ENCODE measurements around the gene MPHOSPH9.
"Not testable (repeated sequence)": the region's sequence is repeated elsewhere in the genome, so short reads cannot be mapped to it uniquely, and the experiment has no call there.

MPHOSPH9 gene

DNA sequence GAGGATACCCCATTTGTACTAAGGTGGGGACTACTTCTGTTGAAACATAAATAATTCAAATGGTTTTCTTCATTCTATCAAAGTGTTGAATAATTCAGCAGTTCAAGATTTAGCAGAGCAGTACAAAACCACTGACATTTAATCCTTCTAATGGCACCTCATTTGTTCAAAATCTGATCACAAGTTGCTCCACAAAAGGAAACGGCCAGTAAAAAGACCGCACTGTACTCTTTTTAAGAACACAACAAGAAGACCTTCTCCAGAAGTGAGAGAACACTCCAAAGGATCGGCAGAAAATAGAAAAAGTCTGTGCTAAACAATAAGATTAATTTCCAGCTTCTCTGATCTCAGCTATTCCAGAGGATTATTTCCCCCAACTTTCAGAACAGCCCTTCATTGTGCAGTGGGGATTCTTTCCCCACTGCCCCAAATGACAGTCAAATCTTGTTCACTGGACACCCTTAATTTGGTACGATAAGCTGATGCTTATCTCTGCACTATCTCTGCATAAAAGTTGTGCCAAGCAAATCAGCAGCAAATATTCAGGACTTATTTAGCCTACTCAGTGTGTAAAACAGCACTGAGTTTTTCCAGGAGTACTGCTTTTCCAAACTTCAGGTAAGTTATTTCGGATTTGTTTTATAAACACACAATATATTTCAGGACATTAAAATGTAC is 5.2 kb downstream of the MPHOSPH9 start:
- DNase-seq (ENCODE audit: low read depth), result no peak

DNA sequence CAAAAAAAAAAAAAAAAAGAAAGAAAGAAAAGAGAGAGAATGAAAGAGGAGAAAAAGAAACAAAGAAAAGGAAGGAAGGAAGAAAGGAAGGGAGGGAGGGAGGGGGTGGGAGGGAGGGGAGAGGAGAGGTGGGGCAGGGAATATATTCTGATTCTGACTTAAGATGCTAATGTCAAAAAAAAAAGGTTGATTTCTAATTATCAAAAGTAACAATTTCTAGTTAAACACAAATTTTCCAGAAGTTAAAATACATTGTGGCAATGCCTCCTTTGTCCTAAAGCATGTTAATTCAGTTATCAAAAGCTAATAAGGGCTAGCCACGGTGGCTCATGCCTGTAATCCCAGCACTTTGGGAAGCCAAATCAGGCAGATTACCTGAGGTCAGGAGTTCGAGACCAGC is 7.5 kb downstream of the MPHOSPH9 start:
- DNase-seq (ENCODE audit: low read depth), result no peak

DNA sequence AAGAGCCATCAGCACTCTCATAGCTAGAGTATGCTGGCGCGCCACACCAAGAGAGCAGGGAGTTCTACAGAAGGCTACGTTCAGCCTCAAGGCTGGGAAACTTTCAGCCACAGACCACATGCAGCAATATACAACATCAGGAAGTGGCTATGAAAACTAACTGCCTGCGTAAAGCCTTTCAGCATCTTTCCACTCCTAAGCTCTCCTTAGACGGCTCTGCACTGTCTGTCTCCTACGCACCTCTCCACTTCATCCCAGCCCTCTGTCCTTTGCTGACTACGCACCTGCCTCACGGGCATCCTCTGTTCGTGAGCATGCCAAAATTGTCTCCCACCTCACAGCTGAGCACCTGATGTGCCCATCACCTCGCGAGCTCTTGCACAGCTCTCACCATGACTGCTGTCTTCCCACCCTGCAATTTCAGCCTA is 9.7 kb downstream of the MPHOSPH9 start:
- DNase-seq (ENCODE audit: low read depth), result peak; percentile 22

DNA sequence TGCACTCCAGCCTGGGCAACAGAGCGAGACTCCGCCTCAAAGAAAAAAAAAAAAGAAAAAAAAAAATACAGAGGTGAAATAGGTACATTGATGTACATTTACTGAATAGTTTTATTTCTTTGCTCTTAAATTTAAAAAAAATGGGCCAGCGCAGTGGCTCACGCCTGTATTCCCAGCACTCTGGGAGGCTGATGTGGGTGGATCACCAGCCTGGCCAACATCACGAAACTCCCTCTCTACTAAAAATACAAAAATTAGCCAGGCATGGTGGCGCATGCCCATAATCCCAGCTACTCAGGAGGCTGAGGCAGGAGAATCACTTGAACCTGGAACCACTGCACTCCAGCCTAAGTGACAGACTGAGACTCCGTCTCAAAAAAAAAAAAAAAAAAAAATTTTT is 25.1 kb downstream of the MPHOSPH9 start:
- not testable (repeated sequence) for DNase-seq (ENCODE audit: low read depth)

GRCh38 chr12:123206794-123207193 is 26.1 kb downstream of the MPHOSPH9 start:
- not testable (repeated sequence) for DNase-seq (ENCODE audit: low read depth)

GRCh38 chr12:123200414-123200813 is 32.5 kb downstream of the MPHOSPH9 start:
- DNase-seq (ENCODE audit: low read depth), result no peak

GRCh38 chr12:123199936-123200335 is 33.0 kb downstream of the MPHOSPH9 start:
- DNase-seq (ENCODE audit: low read depth), result no peak

GRCh38 chr12:123187637-123188036 is 45.3 kb downstream of the MPHOSPH9 start:
- DNase-seq (ENCODE audit: low read depth), result no peak

GRCh38 chr12:123180171-123180570 is 52.8 kb downstream of the MPHOSPH9 start:
- no peak for DNase-seq (ENCODE audit: low read depth)

- DNase-seq (ENCODE audit: low read depth), result no peak
These were observed 61.0 kb downstream of the MPHOSPH9 start for GRCh38 chr12:123171967-123172366.

DNA sequence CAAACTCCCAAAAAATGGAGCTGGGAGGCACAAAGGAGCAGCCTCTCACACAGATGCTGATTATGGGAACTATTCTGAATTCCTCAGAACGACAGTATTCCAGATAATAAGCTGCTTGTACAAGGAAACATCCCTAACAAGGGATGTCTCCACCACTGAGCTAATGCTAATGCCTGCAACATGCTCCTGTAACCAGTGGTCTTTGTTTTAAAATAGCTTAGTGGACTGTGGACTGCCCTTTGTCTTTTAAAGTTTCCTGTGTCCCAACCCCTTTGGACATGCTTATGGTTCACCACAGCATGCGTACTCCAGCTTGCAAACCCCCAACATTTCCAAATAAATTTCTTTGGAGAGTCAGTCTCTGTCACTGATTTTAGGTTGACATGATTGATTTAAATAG is 65.6 kb downstream of the MPHOSPH9 start:
- DNase-seq (ENCODE audit: low read depth), result no peak

- no peak for DNase-seq (ENCODE audit: low read depth)
These were observed 67.4 kb downstream of the MPHOSPH9 start for GRCh38 chr12:123165537-123165936.

- DNase-seq (ENCODE audit: low read depth), result no peak
These were observed 68.2 kb downstream of the MPHOSPH9 start for GRCh38 chr12:123164710-123165261.

DNA sequence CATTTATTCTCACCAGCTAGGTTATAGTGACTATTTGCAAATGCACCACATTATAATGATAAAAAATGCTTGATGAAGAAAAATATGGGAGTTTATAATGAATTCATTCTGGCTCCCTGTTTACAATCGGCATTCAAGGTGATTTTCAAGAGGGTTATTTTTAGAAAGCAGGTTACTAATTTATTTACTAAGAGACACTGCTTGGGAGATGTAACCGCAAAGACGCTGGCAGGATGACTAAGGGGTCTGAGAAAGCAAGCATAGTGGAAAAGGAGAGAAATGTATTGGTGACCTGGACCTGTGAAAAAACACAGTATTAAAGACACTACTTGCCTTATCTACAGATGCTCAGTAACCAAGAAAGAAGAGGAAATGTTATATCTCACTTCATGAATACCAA is 68.7 kb downstream of the MPHOSPH9 start:
- DNase-seq (ENCODE audit: low read depth), result no peak

GRCh38 chr12:123163227-123163626 is 69.7 kb downstream of the MPHOSPH9 start:
- DNase-seq (ENCODE audit: low read depth), result no peak

GRCh38 chr12:123160801-123161487 is 72.0 kb downstream of the MPHOSPH9 start:
- no peak for DNase-seq (ENCODE audit: low read depth)

DNA sequence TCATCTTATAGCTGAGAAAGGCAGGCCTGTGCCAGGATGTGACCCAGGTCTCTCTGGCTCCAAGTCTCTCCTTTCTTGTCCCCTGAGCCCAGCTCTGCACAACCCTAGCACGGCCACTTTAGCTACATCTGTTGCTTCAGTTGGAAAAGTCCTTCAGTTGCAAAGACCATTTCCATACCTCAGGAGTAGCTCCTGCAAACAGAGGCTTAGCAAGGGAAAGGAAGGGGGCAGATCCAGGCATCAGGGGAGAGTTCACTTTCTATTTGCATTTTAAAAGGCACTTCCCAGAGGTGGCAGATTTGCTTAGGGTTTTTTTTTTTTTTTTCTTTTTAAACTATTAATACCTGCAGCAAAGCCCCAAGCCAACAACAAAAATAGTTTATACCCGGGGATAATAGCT is 79.0 kb downstream of the MPHOSPH9 start:
- no peak for DNase-seq (ENCODE audit: low read depth)

DNA sequence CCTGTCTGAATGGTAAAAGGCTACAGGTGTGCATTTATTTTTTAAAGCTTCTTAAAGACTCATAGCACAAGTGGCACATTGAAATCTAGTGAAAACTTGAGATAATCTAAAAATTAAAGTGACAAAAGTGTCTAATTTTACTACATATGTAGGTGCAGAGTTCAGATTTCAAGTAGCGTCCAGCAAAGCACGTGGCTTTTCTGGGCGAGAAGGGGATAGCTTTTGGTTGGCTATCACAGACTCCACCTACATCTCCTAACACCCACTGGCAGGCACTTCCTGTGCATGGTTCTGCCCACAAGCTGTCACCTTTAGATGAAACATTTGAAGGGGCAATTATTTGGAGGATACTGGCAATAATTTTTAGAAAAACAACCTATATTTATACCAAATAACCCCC is 80.1 kb downstream of the MPHOSPH9 start:
- DNase-seq (ENCODE audit: low read depth), result no peak

DNA sequence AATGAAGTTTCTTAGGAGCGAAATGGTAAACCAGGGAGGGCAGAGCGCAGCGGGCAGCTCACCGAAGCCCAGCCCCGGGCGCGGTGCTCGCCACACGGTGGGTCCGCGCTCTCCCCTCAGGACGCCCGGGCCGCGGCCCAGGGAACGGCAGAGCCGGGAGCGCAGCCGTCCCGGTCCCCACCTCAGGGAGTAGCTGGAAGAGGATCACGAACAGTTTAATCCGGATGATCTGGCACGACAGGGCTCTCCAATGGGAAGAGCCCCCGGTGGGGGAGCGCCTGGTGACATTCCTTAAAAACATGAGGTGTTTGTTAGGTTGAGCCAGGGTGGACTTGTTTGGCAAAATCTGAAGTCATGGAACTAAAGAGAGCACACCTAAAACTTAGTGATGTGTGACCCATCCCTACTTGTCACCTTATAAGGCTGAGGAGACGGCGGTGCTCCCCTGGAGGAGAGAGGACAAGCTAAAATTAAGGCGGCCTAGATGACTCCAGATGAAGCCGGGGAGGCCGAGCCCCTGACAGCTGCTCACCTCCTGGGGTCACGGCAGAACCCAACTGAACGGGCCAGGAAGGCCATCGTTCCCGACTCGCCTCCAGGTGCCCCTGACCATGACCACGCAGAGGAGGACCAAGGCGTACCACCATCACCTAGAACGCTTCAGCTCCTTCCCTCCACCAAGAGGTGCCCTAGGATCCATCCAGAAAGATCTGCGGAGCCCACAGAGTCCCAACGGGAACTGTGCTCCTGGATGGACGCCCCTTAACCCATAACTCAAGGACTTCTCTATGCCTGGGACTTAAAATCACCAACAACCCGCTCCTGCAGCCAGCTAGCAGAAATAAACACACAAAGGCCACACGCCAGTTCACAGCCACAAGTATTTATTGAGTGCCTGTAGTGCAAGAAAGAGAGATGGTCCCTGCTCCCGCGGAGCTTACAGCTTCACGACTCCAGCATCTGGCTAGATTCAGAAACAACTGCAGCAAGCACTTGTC is 81.2 kb downstream of the MPHOSPH9 start:
- DNase-seq (ENCODE audit: low read depth), result no peak

DNA sequence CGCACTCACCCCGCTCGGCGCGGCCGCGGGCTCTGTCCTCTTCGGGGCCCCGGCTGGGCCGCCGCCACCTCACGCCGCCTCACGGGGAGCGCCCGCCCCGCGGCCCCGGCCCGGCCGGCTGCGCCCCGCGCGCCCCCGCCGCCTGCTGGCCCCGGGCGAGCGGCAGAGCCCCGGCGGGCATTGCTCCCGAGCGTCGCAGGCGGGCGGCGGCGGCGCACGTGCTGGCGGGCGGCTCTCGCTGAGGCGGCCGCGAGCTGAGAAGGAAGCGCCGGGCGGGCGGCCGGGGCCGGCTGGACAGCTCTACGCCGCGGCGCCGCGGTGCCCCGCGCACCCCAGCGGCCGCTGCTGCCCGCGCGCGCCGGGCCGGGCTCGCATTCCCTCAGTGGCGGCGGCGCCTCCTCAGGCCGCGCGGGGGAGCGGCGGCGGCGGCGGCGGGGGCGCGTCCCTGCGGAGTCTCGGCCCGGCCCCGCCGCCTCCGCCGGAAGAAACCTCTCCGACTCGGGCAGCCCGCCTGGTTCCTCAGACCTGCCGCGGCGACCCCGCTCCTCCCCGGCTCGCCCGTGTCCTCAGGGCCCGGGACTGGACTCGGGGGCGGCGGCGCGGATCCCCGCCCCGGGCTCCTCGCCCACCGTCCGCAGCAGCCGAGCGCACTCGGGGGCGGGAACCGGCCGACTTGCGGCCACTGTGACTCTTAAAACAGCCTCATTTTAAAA is 82.0 kb downstream of the MPHOSPH9 start, which contains the start of gene PITPNM2:
TSS of gene PITPNM2 (minus strand) at position 347 of the 713 bp plus-strand sequence. CDS start 116,500 bp downstream, outside the sequence.
- DNase-seq (ENCODE audit: low read depth), result peak; percentile 40

GRCh38 chr12:123150275-123150743 is 82.6 kb downstream of the MPHOSPH9 start:
- no peak for DNase-seq (ENCODE audit: low read depth)

Measured in activated gamma-delta T cell treated with anti-CD3 and anti-CD28 coated beads, Interleukin-2, amount 50 U/mL, for 16 hours (primary cell).